IPS-15b (cell line): ENCODE data around the gene MKRN2.

ENCODE experiments used
- H3K27me3 ChIP-seq: one replicate; pipeline ENCODE4 v1.6.1; 2013; ENCODE audit warnings: low read length; ENCODE audit not compliant: control insufficient read depth, insufficient read depth
- H3K36me3 ChIP-seq: one replicate; pipeline ENCODE4 v1.6.1; 2013; ENCODE audit warnings: low read length; ENCODE audit not compliant: control insufficient read depth, insufficient read depth
- H3K4me1 ChIP-seq: one replicate; pipeline ENCODE4 v1.6.1; 2013; ENCODE audit warnings: mild to moderate bottlenecking, low read length; ENCODE audit not compliant: control insufficient read depth, insufficient read depth
- H3K4me3 ChIP-seq: one replicate; pipeline ENCODE4 v1.5.1; 2013; ENCODE audit warnings: low read depth, low read length
- H3K9ac ChIP-seq: one replicate; pipeline ENCODE4 v1.6.1; 2013; ENCODE audit warnings: low read depth, mild to moderate bottlenecking, low read length
- H3K9me3 ChIP-seq: one replicate; pipeline ENCODE4 v1.6.1; 2013; ENCODE audit warnings: mild to moderate bottlenecking, low read length; ENCODE audit not compliant: control insufficient read depth, insufficient read depth

MKRN2 gene

GRCh38 chr3:12558706-12559105, 1.8 kb downstream of the MKRN2 start:
- Histone ChIP-seq H3K36me3 (no peaks in the 10 kb centered on the region), H3K4me1 (peaks cover 14% of the 10 kb centered on the region), H3K27me3 (no peaks in the 10 kb centered on the region), H3K4me3 (peak overlapping the region; percentile 65), H3K9ac (no peak overlapping the region), H3K9me3 (no peaks in the 10 kb centered on the region)

- Histone ChIP-seq H3K27me3 (no peaks in the 10 kb centered on the region), H3K36me3 (no peaks in the 10 kb centered on the region), H3K4me1 (peaks cover 14% of the 10 kb centered on the region), H3K9me3 (no peaks in the 10 kb centered on the region), H3K4me3 (no peak overlapping the region), H3K9ac (no peak overlapping the region)
Measured at GRCh38 chr3:12559520-12559919, 2.6 kb downstream of the MKRN2 start.

- Histone ChIP-seq H3K27me3 (no peaks in the 10 kb centered on the region), H3K36me3 (no peaks in the 10 kb centered on the region), H3K9ac (no peak overlapping the region), H3K4me1 (peaks cover 14% of the 10 kb centered on the region), H3K9me3 (no peaks in the 10 kb centered on the region), H3K4me3 (no peak overlapping the region)
Measured at GRCh38 chr3:12560505-12561190, 3.8 kb downstream of the MKRN2 start.

- H3K4me1 ChIP-seq = peaks cover 14% of the 10 kb centered on the region
- no peak overlapping the region for H3K4me3 ChIP-seq
- H3K27me3 ChIP-seq = no peaks in the 10 kb centered on the region
- H3K9me3 ChIP-seq = no peaks in the 10 kb centered on the region
- H3K9ac ChIP-seq = no peak overlapping the region
- H3K36me3 ChIP-seq = no peaks in the 10 kb centered on the region
Measured at GRCh38 chr3:12561397-12561796, 4.5 kb downstream of the MKRN2 start.

- Histone ChIP-seq H3K4me3 (no peak overlapping the region), H3K4me1 (peaks cover 14% of the 10 kb centered on the region)
Measured at GRCh38 chr3:12562451-12562850, 5.6 kb downstream of the MKRN2 start.

GRCh38 chr3:12566976-12567375, 10.1 kb downstream of the MKRN2 start:
- Histone ChIP-seq H3K9ac (no peak overlapping the region), H3K27me3 (no peaks in the 10 kb centered on the region), H3K4me1 (peaks cover 3% of the 10 kb centered on the region), H3K9me3 (no peaks in the 10 kb centered on the region), H3K36me3 (peaks cover 7% of the 10 kb centered on the region), H3K4me3 (no peak overlapping the region)

More at GRCh38 chr3:12562451-12562850, 5.6 kb downstream of the MKRN2 start:
- Histone ChIP-seq H3K27me3 (no peaks in the 10 kb centered on the region), H3K9ac (no peak overlapping the region), H3K9me3 (no peaks in the 10 kb centered on the region), H3K36me3 (no peaks in the 10 kb centered on the region)

GRCh38 chr3:12568747-12569146, 11.9 kb downstream of the MKRN2 start:
- no peaks in the 10 kb centered on the region for H3K27me3 ChIP-seq
- no peak overlapping the region for H3K9ac ChIP-seq
- no peaks in the 10 kb centered on the region for H3K9me3 ChIP-seq
- no peak overlapping the region for H3K4me3 ChIP-seq
- H3K4me1 ChIP-seq = no peaks in the 10 kb centered on the region
- H3K36me3 ChIP-seq = peaks cover 17% of the 10 kb centered on the region

GRCh38 chr3:12569836-12570235, 12.9 kb downstream of the MKRN2 start:
- Histone ChIP-seq H3K4me3 (no peak overlapping the region), H3K9ac (no peak overlapping the region), H3K4me1 (no peaks in the 10 kb centered on the region), H3K27me3 (no peaks in the 10 kb centered on the region), H3K9me3 (no peaks in the 10 kb centered on the region), H3K36me3 (peaks cover 28% of the 10 kb centered on the region)

- no peak overlapping the region for H3K4me3 ChIP-seq
- H3K9me3 ChIP-seq = no peaks in the 10 kb centered on the region
- H3K4me1 ChIP-seq = no peaks in the 10 kb centered on the region
- H3K36me3 ChIP-seq = peaks cover 38% of the 10 kb centered on the region
- H3K9ac ChIP-seq = no peak overlapping the region
- no peaks in the 10 kb centered on the region for H3K27me3 ChIP-seq
Measured at GRCh38 chr3:12571986-12572385, 15.1 kb downstream of the MKRN2 start.

GRCh38 chr3:12574131-12574530, 17.2 kb downstream of the MKRN2 start:
- Histone ChIP-seq H3K4me1 (no peaks in the 10 kb centered on the region), H3K4me3 (no peak overlapping the region), H3K27me3 (no peaks in the 10 kb centered on the region), H3K9me3 (no peaks in the 10 kb centered on the region), H3K36me3 (peaks cover 39% of the 10 kb centered on the region), H3K9ac (no peak overlapping the region)

GRCh38 chr3:12574661-12575060, 17.8 kb downstream of the MKRN2 start:
- H3K27me3 ChIP-seq = no peaks in the 10 kb centered on the region
- H3K36me3 ChIP-seq = peaks cover 38% of the 10 kb centered on the region
- H3K9ac ChIP-seq = no peak overlapping the region
- no peaks in the 10 kb centered on the region for H3K4me1 ChIP-seq
- no peaks in the 10 kb centered on the region for H3K9me3 ChIP-seq
- H3K4me3 ChIP-seq = no peak overlapping the region

- Histone ChIP-seq H3K9me3 (no peaks in the 10 kb centered on the region), H3K9ac (no peak overlapping the region), H3K27me3 (no peaks in the 10 kb centered on the region), H3K4me3 (no peak overlapping the region), H3K4me1 (no peaks in the 10 kb centered on the region), H3K36me3 (peaks cover 35% of the 10 kb centered on the region)
Measured at GRCh38 chr3:12577379-12577778, 20.5 kb downstream of the MKRN2 start.
